ENCODE measurements around the gene XRN1.

- TF ChIP-seq CTCF (IDR thresholded peaks at IDR 0.05), result no peak
- no peak for TF ChIP-seq POLR2A (IDR thresholded peaks at IDR 0.05)
Measured at GRCh38 chr3:142450189-142450588, 2.4 kb upstream of the XRN1 start.
